ENCODE results near the gene KLHL34. TPM values are rescaled to one million over a fixed set of nuclear protein-coding genes. Genes with fewer than 3 reads are reported as not detected.

KLHL34 gene
- total RNA-seq: under 1 TPM in 1 of 4 donors, not detected in 3; 0.17 TPM

GRCh38 chrX:21658152-21658737, at the start of gene KLHL34:
Gene KLHL34 (minus strand): TSS chrX:21658330. CDS start chrX:21657788, 542 bp downstream.
- no peak for TF ChIP-seq CTCF (IDR thresholded peaks at IDR 0.05; ENCODE audit: low read depth)

GRCh38 chrX:21705225-21705624, 47.1 kb upstream of the KLHL34 start:
- TF ChIP-seq CTCF (IDR thresholded peaks at IDR 0.05; ENCODE audit: low read depth): no peak

GRCh38 chrX:21702725-21703124, 44.6 kb upstream of the KLHL34 start:
- TF ChIP-seq CTCF (IDR thresholded peaks at IDR 0.05; ENCODE audit: low read depth): no peak

GRCh38 chrX:21700967-21701366, 42.8 kb upstream of the KLHL34 start:
- TF ChIP-seq CTCF (IDR thresholded peaks at IDR 0.05; ENCODE audit: low read depth): no peak

- TF ChIP-seq CTCF (IDR thresholded peaks at IDR 0.05; ENCODE audit: low read depth): no peak
These were observed 42.1 kb upstream of the KLHL34 start for GRCh38 chrX:21700275-21700674.

- TF ChIP-seq CTCF (IDR thresholded peaks at IDR 0.05; ENCODE audit: low read depth): no peak
These were observed 41.0 kb upstream of the KLHL34 start for GRCh38 chrX:21699136-21699535.

- TF ChIP-seq CTCF (IDR thresholded peaks at IDR 0.05; ENCODE audit: low read depth): no peak
These were observed 40.1 kb upstream of the KLHL34 start for GRCh38 chrX:21698272-21698671.
